KG1 (cell line): ENCODE measurements around the gene LHFPL4.

ENCODE experiments used
- DNase-seq: peaks from one replicate; lab custom pipeline; 2025; lab: John Stamatoyannopoulos, UW

LHFPL4 gene

DNA sequence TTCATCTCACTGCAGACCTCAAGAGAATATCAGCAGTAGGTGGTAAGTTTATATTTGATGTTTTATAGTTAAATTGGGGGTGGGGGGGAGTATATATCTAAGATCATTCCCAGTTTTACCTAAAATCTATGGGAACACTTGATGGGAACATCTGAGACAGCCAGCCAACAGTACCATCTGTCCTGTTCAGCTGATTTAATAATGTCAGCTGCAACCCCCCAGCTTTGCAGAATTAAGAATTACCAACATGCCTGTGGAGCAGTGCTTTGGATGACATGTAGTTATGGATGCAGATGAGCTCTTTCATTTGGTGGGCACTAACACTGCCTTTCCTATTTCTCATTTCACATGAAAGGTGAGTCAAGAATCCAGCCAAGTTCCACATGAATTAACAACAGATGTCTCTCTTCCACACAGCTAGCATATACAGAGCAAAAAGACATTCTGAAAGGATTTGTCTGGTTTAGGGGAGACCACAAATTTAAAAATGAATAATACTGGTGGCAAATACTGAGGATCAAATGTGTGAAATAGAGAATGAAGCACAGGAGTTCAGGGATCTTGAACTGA is 80.0 kb downstream of the LHFPL4 start:
- no peak for DNase-seq

DNA sequence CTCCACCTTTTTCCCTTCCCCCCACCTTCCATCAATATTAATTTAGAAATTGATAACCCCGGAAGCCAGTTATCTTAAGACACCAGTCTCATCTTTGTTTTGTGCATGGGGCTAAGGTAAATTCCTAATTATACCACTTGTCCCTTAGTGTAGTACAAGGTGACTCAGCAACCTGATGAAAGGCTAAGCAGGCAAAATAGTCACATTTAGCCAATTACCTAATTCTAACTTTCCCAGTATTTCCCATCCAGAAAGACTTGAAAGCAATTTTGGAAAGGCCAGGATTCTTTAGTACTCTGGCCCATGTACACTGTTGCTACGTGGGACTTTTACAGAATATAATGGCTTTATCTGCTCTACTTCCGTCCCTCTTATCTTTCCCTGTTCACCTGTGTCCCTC is 83.6 kb downstream of the LHFPL4 start:
- no peak for DNase-seq

DNA sequence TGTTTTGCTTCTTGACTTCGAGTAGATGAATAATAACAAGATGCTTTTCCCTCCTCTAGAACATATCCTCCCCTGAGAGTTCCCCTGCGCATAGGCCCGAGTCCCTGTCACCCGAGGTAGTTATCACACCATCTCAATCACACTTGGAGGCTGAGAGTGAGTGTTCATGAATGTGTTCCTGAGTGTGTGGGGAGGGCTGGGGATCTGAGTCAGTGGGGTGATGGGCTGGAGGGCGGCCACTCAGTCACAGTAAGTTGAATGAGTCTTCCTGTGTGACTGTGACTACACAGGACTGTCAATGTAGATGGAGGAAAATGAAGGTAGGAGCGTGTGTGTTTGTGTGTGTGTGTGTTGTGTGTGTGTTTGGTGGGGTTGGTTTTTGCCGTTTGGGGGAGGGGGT is 85.2 kb downstream of the LHFPL4 start:
- no peak for DNase-seq

DNA sequence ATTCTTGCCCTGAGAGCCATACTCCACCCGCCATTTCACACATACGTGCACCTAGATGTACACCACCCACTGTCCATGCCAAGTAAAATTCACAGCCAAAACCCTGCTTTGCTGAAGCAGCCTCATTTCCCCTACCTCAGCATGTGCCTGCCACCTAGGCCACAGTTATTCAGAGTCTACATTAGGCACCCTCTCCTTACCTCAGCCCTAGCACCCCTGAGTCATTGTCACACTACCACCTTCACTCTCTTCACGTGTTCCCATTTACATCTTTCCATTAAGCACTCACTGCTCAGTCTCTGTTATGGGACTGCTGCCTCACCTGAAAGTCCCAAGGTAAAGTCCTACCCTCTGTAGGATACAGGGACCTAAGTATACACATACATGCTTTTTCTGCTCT is 86.2 kb downstream of the LHFPL4 start:
- DNase-seq: no peak

DNA sequence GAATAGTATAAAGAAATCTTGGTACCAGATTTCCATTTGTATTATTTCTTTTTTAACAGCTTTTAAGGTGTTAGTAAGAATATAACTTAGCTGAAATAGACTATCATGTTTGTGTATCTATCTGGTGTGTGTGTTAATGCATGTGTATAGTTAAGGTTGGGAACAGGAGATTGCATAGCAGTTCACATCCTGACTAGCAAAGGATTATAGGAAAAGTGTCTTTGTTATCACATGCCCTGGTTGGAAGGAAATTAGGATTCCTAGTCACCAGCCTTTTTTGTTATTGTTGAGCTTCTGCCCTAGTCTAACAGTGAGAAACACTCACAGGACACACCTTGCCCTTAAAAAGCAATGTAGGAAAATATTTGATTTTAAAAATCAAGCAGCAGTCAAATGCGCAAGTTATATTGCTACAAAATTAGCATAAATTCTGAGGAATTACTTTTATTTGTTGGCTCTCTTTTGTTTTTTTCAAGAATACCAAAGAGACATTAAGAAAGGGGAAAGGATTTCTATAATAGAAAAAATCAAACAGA is 98.0 kb downstream of the LHFPL4 start:
- DNase-seq: no peak

DNA sequence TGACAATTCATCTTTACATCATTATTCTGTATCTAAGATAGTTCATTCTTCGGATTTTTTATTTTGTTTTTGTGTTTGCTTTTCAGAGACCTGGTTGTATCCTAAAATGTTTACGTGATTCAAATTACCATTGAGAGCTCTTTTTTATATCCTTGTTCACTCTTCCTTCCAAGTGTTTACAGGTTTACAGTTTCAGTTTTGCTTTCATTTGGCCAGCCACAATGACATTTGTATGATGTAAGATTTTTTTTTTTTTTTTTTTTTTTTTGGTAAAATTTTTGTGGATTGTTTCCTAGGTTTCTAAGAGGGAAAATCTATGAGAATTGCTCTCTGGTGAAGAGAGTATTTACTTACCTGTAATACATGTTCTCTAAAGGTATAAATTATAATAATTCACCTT is 101.2 kb downstream of the LHFPL4 start:
- DNase-seq: no peak

DNA sequence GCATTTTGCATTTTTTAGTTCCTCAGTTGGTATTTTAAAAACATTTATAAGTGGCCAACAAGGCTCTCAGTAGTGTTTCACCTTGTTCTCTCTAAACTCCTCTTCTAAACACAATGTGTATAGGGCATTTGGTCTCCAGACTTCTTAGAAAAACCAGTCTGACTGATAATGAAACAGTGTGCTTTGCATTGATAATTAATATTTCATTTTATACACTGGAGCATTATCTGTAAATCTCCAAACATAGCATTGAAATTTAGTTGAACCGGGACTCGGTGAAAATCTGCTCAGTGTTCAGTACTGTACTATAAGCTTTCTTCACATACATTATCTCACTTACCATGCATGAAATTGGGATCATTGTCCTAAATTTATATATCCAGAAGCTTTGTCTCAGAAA is 102.6 kb downstream of the LHFPL4 start:
- DNase-seq: no peak

DNA sequence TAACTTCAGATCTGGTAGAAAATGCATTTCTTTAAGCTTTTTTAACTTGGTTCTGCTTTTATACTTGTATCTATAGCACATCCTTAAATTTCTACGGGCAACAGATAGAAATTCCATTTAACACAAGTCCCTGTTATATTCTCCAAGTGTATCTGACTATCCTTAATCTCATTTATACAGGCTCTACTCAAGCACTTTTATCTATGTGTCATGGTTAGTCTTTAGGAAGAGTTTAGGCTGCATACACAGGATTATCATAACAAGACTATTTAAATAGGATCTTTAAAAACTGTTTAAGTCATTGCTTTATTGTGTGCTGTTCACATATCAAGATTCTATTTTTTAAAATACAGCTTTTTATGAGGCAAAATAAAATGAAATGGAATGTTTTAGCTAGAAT is 103.5 kb downstream of the LHFPL4 start:
- DNase-seq: no peak

DNA sequence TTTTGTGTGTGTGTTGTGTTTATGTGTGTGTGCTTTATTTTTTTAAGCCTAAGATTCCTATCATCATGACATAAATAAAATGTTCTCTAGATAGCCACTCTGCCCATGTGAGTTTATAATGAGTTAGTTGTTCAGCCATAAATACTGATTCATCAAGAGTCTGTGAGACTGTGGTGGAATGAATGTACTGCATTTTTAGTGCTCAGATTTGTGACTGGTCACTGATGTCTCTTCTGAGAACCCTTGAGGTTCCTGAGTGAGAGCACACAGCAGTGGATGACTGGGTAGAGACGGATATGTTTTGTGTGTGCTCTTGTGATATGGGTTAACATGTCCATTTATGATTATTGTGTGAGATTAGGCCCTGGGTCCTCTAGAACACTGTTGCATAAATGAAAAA is 105.0 kb downstream of the LHFPL4 start:
- no peak for DNase-seq
